ENCODE data around the gene AASS.

Gene AASS

GRCh38 chr7:122033641-122034040 is 110.4 kb downstream of the AASS start:
- H3F3A ChIP-seq (ENCODE audit: control insufficient read depth, insufficient read depth), result no peaks in the 10 kb centered on the region
- TF ChIP-seq CTCF (IDR thresholded peaks at IDR 0.05; ENCODE audit: low read depth, low read length, poor library complexity, severe bottlenecking) (no peak), EZH2phosphoT487 (IDR thresholded peaks at IDR 0.05; ENCODE audit: borderline replicate concordance, low read length) (no peak)
- H3K4me3 ChIP-seq (ENCODE audit: low read length), result no peak overlapping the region
- H3K9me3 ChIP-seq (ENCODE audit: control insufficient read depth, insufficient read depth, low read length), result no peaks in the 10 kb centered on the region
- H3K9me2 ChIP-seq (replicated peaks; ENCODE audit: control insufficient read depth, low read length), result no peaks in the 10 kb centered on the region
- H3K4me2 ChIP-seq (ENCODE audit: low read length), result no peak overlapping the region
- H3K36me3 ChIP-seq (ENCODE audit: control insufficient read depth, low read length), result no peaks in the 10 kb centered on the region
- H3K79me2 ChIP-seq (ENCODE audit: control insufficient read depth, low read length), result no peaks in the 10 kb centered on the region
- H3K27ac ChIP-seq (ENCODE audit: low read depth, low read length), result no peak overlapping the region
- H3K27me3 ChIP-seq (ENCODE audit: control insufficient read depth, low read length), result no peaks in the 10 kb centered on the region
- H3K4me1 ChIP-seq (ENCODE audit: control insufficient read depth, low read length), result no peaks in the 10 kb centered on the region
- H4K20me1 ChIP-seq (ENCODE audit: control insufficient read depth, insufficient read depth, low read depth, low read length), result no peaks in the 10 kb centered on the region

GRCh38 chr7:122027058-122027457 is 117.0 kb downstream of the AASS start:
- H3K27ac ChIP-seq (ENCODE audit: low read depth, low read length), result no peak overlapping the region
- H3K27me3 ChIP-seq (ENCODE audit: control insufficient read depth, low read length), result no peaks in the 10 kb centered on the region
- H3K79me2 ChIP-seq (ENCODE audit: control insufficient read depth, low read length), result no peaks in the 10 kb centered on the region
- H3K36me3 ChIP-seq (ENCODE audit: control insufficient read depth, low read length), result no peaks in the 10 kb centered on the region
- no peaks in the 10 kb centered on the region for H3F3A ChIP-seq (ENCODE audit: control insufficient read depth, insufficient read depth)
- no peak overlapping the region for H3K4me3 ChIP-seq (ENCODE audit: low read length)
- H4K20me1 ChIP-seq (ENCODE audit: control insufficient read depth, insufficient read depth, low read depth, low read length), result no peaks in the 10 kb centered on the region
- no peaks in the 10 kb centered on the region for H3K4me1 ChIP-seq (ENCODE audit: control insufficient read depth, low read length)
- no peaks in the 10 kb centered on the region for H3K9me3 ChIP-seq (ENCODE audit: control insufficient read depth, insufficient read depth, low read length)
- no peaks in the 10 kb centered on the region for H3K9me2 ChIP-seq (replicated peaks; ENCODE audit: control insufficient read depth, low read length)
- no peak for TF ChIP-seq CTCF (IDR thresholded peaks at IDR 0.05; ENCODE audit: low read depth, low read length, poor library complexity, severe bottlenecking)
- no peak for TF ChIP-seq EZH2phosphoT487 (IDR thresholded peaks at IDR 0.05; ENCODE audit: borderline replicate concordance, low read length)
- no peak overlapping the region for H3K4me2 ChIP-seq (ENCODE audit: low read length)
